AG20443 (cell line): ENCODE results near the gene PPP6R2.

Experiments used
- DNase-seq: peaks from one replicate; pipeline ENCODE4 v3.0.0; 2012; ENCODE audit warnings: low spot score, mixed read lengths

PPP6R2 gene

DNA sequence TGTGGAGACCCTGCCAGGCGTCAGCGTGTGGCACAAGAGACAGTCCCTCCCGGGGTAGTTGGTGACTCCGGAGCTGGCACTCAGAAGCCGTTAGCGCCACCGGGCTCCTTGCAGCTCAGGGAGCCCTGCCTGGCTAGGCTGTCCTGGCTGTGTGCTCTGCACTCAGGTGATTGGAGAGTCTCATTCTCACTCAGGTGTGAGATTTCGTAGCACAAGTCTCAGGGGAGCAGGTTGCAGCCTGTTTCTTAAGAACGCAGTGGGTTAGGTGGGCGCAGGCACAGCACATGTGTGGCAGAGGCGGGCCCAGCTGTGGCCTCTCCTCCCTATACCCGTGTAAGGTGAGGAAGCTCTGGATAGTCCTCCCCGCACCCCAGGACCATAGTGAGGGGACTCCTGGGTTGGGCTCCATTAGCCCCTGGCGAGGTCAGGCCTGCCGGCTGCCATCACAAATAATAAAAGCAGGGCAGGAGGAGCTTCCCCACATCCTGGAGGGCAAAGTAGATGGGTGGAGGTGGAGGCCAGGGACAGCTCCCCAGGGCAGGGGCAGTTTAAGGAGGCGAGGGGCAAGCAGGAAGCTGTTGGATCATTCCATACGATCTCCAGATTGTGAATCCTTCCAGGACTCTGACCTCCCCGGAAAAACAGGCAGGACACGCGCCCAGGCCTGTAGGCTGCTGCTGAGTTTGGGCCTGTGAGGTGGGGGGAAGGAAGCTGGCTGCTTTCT lies 92.3 kb downstream of the PPP6R2 start:
- no peak for DNase-seq

DNA sequence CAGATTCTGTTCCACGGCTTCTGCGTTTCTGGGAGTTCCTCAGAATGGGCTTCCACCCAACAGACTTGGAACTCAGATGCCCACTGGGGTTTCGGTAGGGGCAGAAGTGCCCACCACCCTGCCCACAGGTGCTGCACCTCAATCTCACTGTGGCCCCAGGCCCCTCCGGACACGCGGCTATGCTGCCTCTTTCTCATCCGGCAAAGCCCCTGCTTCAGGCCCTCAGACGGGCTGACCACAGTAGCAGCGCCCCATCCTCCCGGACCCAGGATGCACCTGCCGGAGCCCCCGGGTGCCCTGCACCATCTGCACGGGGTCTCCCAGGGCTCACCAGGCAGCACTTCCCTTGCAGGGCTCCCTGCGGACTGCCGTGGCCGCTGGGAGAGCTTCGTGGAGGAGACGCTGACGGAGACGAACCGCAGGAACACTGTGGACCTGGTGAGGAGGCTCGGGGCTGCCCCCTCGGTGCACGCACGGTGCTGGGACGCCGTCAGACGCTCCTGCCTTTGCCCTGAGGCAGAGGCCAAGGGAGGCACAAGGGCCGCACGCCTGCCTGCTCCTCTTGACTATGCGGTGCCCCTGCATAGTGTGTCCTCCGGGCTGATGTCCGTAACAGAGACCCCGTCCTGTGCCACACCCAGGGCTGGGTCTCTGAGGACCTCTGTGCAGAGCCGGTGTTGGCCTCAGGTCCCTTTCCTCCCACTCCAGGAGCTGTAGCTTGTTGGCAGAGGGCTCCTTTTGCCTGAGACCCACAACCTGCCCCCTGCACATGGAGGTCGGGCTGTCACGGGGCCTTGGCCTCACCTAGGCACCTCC lies 93.1 kb downstream of the PPP6R2 start:
- DNase-seq: no peak

DNA sequence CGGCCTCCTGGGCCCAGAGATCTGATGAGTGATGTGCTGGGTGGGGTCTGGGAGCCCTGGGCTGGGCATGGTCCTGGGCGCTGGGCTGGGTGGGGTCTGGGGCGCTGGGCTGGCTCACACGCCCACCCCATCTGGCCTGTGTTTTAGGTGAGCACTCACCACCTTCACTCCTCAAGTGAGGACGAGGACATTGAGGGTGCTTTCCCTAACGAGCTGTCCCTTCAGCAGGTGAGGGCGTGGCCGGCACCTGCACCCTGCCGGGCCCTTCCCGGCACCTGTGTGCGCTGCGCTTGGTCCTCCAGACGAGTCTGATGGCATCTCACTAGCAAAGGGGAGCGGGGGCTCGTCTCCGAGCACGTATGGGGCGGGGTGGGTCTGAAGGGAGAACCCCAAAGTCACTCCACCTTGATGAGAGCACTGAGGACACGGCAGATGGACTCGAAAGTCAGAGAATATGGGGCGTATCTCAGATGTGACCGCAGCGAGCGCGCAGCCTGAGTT lies 93.8 kb downstream of the PPP6R2 start:
- no peak for DNase-seq

DNA sequence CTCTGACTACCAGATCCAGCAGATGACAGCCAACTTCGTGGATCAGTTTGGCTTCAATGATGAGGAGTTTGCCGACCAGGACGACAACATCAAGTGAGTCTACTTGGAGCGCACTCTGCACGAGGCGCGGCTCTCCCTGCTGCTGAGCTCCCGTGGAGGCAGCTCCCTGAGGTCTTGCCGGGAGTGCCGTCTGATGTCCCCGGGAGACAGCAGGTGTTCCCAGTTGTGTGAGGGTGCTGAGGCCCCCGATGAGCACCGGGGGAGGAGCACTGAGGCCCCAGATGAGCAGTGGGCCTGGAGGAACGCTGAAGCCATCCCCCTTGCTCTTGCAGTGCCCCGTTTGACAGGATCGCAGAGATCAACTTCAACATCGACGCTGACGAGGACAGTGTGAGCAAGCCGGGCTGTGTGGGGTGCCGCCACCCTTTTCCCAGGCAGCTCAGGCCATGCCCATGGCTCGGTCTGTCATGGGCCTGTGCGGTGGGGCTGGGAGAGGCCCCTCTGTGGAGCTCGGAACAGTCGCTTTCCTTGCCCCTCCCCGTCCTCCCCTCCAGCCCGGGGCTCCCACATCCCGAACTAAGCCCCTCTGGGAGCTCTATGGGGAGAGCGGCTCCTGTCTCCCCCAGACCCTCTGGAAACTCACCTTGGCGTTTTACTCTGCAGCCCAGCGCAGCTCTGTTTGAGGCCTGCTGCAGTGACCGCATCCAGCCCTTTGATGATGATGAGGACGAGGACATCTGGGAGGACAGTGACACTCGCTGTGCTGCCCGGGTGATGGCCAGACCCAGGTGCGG lies 94.6 kb downstream of the PPP6R2 start:
- no peak for DNase-seq

DNA sequence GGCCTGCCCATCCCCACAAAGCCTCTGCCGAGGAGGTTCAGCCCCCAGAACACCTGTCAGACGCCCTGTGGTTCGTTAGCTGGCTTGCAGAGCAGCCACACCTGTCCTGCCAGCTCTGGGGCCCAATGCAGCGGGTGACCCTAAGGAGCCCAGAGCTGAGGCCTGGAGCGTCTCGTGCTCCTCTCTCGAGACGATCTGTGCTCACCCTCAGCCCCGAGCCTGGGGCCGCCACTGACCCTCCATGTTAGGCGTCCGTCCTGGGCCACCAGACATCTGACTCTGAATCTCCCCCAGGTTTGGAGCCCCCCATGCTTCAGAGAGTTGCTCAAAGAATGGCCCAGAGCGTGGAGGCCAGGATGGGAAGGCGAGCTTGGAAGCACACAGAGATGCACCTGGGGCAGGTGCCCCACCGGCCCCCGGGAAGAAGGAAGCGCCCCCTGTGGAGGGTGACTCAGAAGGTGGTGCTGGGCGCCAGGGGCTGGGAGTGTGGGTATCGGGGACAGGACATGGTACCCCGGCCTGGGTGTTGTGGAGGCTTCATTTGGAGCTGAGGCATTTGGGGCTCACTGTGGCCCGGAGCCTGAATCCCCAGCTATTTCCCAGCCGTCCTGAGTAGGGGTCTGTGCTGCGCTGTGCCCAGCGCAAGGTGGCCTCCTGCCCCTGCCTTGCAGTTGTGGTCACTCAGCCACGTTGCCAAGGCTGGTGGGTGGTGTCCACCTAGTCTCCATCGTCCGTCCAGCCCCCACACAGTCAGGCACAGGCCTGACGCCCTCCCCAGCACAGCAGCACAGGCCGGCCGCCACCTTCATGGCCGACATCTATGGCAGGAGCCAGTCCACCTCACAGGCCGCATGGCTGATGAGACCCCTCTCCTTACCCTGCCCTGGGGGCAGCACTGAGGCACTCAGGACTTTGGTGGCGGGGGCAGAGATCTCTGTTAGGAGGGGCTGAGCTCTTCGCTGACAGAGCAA lies 95.5 kb downstream of the PPP6R2 start:
- no peak for DNase-seq

DNA sequence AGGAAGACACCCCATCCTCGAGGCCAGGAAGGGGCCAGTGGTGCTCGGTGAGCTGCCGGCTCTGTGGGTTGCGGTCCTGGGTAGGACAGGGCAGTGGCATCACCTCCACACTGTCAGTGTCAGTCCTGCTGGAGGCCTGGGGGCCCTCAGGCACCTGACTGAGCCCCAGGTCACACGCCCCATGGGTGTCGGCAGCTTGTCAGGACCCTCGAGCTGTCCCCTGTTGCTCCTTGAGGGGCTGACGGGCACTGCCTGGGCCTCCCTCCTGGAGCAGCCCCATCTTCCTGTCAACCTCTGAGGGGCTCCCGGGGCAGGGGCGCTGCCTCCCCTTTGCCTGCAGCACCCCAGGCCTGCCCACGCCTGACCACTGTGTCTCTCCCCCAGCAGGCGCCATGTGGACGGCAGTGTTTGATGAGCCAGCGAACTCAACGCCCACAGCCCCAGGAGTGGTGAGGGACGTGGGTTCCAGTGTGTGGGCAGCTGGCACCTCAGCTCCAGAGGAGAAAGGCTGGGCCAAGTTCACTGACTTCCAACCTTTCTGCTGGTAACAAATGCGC lies 96.3 kb downstream of the PPP6R2 start:
- no peak for DNase-seq

DNA sequence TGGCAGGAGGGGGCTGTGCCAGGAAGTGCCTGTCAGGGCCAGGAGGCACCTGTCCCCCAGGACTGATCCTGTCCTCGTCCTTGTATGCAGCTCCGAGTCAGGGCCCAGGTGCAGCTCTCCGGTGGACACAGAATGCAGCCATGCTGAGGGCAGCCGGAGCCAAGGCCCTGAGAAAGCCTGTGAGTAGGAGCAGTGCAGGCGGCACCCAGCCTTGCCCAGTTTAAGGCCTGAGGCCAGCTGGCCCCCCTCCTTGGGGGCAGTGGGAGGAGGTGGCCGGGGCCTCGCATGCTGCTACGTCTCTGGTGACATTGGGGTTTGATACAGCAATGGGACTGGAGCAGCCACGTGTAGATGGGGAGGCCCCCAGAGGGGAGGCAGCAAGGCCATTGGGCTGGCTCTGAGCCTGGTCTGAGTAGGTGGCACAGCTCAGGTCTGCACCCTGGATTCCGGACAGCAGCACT lies 96.8 kb downstream of the PPP6R2 start:
- no peak for DNase-seq

DNA sequence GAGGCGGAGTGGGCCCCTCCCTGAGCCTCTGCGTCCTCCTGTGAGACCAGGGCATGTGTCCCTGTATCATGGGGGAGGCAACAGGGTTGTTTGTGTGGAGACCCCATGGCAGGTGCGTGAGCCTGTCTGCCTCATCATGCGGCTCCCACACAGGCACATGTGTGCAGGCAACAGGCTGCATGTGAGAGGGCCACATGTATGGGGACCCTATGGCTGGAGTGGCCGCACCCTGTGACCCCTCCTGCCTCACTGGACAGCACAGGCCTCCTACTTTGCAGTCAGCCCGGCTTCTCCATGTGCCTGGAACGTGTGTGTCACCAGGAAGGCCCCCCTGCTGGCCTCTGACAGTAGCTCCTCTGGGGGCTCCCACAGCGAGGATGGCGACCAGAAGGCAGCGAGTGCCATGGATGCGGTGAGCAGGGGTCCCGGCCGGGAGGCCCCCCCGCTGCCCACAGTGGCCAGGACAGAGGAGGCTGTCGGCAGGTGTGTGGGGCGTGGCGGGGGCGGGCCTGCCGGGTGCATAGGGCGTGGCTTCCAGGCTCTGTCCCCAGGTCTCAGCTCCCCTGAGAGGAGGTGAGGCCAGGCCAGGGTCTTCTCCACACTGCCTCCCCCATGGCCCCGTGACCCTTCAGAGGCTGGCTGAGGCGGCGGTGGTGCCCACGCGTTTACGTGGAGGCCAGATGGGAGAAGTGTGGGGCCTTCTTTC lies 97.6 kb downstream of the PPP6R2 start:
- no peak for DNase-seq

DNA sequence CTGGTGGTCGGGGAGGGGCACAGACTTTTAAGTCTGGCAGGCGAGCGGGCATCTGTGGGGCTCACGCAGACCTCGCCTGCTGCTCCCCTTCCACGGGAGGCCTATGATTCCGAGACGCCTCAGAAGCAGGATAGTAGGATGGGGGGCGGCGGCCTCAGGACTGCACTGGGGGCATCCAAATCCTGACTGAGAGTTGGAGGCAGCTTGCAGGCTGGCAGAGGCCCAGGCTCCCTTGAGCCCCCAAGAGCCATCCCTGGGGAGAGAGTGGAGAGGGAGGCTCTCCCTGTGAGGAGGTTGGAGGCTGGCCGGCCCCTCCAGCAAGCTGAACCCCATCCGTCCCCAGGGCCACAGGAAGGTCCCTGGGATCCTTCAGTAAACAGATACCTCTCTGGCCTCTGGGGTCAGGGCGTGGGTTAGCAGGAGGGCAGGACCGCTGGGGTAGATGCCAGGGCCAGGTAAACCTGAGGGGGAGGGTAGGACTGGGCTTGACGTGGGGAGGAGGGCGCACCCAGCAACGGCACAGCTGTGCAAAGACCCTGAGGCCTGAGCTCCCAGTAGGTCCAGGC lies 98.4 kb downstream of the PPP6R2 start:
- no peak for DNase-seq

DNA sequence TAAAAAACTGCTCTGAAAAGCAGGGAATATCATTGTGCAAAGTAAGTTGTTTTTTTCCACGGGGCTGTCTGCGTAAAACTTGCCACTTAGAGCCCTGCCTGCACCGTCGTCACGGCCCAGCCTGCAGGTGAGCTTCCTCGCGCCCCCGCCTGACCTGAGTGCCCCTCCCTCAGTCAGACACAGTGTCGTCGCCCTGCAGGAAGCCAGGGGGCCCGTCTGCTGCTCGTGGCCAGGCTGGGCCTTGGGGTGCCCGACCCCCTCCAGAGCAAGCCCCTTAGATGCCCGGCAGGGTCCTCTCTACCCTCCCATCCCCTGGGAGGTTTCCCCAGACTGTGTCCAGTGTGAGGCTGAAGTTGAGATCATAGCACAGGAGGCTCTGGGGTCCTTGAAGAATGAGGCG lies 100.1 kb downstream of the PPP6R2 start:
- no peak for DNase-seq

DNA sequence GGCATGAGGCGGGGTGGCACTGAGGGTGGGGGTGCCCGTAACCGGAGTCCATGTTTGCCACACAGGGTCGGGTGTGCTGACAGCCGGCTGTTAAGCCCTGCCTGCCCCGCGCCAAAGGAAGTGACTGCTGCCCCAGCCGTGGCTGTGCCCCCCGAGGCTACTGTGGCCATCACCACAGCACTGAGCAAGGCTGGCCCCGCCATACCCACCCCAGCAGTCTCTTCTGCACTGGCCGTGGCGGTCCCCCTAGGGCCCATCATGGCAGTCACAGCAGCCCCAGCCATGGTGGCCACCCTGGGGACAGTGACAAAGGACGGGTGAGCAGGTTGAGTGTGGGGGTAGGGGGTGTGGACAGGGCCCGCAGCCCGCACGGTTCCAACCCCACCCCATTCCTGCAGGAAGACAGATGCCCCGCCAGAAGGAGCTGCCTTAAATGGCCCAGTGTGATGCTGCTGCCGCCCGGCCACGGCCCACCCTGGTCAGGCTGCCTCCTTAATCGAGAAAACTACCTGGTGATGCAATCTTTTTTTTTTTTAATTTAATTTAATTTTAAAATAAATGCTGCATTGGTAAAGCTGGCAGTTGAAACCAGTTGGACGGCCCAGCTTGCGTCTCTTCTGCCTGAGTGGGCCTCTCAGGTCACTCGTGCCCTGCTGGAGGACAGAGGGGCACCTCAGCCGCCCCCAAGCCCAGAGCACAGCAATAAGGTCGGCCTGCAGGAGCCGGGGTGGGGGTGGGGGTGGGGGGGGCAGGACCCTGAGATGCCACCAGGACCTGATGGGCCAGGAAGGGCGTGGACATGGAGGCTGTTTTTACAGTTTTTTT lies 100.9 kb downstream of the PPP6R2 start:
- no peak for DNase-seq

DNA sequence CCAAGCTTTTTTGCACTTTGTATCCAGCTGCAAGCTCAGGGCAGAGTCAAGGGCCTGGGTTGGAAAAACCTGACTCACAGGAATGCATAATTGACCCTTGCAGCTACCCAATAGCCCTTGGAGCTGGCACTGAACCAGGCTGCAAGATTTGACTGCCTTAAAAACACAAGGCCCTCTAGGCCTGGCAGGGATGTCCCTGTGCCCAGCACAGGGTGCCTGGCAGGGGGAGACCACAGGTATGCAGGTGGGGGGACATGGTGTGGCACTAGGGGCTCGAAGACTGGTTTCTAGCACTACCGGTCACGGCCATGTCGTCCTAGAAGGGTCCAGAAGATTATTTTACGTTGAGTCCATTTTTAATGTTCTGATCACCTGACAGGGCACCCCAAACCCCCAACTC lies 101.5 kb downstream of the PPP6R2 start:
- DNase-seq: peak; percentile 84

DNA sequence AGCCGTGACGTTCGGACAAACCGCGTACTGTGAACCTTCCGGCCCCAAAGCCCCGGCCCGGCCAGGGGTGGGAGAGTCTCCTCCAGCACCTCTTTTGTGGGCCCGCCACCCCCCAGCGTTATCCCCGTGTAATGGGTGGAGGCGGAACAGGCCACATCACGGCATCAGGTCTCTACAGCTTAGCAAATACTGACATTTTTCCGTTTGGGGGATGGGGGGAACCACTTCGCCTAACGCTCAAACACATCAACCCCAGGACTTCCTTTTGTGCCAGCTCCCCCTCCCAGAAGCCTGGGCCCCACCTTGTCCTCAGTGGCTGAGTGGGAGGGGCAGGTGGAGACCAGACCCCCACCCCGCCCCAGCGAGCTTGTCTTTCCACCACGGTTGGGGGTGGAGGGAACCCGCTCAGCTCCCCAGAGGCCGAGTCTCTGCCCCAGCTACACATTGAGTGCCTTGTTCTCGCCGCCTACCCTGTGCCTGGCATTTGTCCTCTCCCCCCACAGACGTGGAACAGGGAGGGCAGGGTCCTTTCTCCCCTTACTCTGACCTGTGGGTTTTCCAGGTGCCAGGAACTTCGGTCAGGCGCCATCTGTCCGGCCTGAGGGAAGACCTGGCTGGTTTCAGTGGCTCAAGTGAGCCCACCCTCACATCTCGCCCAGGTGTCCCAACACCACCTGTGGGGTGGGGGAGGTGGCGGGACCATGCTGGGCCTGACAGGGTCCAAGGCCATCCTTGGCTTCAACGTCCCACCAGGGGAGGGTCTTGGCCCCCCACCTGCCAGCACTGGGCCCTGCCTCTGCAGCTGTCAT lies 102.1 kb downstream of the PPP6R2 start:
- no peak for DNase-seq

DNA sequence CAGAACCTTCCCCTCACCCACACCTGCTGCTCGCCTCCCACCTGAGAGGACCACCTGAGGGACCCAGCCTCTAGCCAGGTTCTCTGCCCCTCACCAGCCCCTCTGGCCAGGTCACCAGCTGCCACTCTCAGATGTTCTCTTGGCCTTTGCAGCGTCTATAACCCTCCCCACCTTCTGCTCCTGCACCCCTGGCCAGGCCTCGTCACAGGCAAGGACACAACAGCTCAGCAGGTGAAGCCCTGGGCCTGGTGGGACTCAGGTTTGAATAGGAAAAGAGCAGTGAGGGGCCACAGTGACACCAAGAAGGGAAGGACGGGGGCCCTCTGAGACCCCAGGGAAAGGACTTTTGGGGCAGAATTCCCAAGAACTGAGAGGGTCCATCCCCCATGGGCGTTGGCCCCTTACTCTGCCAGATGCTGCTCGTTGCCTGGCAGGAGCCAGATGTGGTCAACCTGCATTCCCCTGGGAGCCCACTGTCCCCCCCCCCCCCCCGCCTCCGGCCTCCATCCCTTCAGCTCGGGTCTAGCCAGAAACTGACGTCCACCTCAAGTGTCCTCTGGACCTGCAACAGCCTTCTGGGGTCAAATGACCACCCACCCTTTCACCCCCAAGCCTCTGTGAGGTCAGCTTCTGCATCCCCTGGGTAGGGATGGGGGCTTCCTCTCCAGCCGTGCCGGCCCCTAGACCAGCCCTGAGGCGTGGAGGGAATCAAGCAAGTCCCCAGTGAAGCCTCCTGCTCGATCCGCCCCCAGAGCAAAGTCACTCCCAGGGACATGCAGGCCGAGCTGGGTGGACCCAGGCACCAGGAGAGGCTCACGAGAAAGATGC lies 103.0 kb downstream of the PPP6R2 start:
- DNase-seq: no peak

DNA sequence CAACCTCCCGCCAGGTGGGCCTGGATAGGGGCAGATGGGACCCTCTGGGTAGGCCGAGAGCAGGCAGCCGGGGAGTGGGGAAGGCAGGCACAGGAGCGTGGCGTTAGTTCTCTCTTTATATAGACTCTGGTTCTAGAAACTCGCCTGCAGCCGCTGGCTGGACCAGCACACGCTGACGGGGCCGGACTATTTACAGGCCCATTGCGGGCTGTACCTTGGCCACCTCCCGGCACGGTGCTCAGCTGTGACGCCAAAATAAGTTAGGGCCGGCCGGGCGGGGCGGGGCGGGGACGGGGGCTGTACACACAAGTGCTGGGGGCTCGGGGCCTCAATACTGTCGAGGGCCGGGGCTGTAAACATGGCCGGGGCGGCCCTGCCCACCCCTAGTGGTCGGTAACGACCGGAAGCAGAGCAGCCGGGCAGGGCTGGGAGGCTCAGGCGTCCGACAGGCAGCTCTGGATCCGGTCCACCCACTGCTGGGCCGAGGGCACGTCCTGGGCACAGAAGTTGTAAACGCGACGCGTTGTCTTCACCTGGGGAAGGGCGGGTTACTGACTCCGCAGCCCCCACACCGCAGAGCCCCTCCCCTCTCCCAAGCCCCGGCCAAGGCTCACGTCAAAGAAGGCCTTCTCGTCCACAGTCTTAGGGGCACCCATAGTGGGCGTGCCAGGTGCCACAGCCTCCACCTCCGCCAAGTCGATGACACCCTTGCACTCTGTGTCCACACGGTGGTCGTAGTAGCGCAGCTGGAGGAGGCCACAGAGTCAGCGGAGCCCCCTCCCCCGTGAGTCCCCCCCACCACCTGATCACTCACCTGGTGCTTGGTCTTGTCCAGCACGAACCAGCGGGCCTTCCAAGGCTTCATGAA lies 103.8 kb downstream of the PPP6R2 start:
- no peak for DNase-seq
